SU-DHL-6 (cell line): Measurements from ENCODE around the gene ZNF592.

Source experiments
- EZH2phosphoT487 ChIP-seq: fragments of 200-600 bp; sonication (generic), shearing (Covaris generic); conservative IDR thresholded peaks from 2 replicates; pipeline ENCODE4 v1.6.1; 2018; ENCODE audit warnings: mild to moderate bottlenecking, antibody characterized with exemption, low read length, moderate library complexity, mixed read lengths
- TF ChIP-seq, protein P1 (sequence below): fragments of 200-600 bp; sonication (generic); IDR thresholded peaks from one replicate; pipeline ENCODE4 v1.5.1; 2017; ENCODE audit warnings: antibody characterized with exemption, mild to moderate bottlenecking, low read length, moderate library complexity; ENCODE audit not compliant: insufficient read depth, poor library complexity, severe bottlenecking

DNA sequence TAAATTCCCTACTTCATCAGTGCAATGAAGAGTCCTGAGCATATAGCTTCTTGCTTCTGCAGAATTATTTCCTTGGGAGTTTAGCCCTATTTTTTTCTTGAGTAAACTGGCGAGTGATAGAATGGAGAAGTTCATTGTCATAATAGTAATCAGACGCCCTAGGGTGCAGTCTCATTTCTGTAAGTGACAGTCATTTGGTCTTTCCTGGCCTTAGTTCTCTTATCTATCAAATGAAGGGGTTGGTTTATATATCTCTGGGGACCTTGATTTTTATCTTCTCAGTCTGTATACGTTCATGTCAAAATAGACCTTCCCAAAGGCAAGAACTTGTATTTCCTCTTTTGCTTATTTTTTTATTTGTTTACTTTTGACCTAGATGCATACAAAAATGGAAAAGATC, 58.8 kb downstream of the ZNF592 start:
- TF ChIP-seq, protein P1, sequence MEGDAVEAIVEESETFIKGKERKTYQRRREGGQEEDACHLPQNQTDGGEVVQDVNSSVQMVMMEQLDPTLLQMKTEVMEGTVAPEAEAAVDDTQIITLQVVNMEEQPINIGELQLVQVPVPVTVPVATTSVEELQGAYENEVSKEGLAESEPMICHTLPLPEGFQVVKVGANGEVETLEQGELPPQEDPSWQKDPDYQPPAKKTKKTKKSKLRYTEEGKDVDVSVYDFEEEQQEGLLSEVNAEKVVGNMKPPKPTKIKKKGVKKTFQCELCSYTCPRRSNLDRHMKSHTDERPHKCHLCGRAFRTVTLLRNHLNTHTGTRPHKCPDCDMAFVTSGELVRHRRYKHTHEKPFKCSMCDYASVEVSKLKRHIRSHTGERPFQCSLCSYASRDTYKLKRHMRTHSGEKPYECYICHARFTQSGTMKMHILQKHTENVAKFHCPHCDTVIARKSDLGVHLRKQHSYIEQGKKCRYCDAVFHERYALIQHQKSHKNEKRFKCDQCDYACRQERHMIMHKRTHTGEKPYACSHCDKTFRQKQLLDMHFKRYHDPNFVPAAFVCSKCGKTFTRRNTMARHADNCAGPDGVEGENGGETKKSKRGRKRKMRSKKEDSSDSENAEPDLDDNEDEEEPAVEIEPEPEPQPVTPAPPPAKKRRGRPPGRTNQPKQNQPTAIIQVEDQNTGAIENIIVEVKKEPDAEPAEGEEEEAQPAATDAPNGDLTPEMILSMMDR, result no peak
- no peak for TF ChIP-seq EZH2phosphoT487
